Ramos (cell line): ENCODE data around the gene FGFR1OP2.
"Not testable (repeated sequence)": the region's sequence is repeated elsewhere in the genome, so short reads cannot be mapped to it uniquely, and the experiment has no call there.

ENCODE experiments used
- in situ Hi-C: fragments of 300-500 bp; cut with MboI; formaldehyde crosslinking; loops from one replicate; pipeline ENCODE4 v1.14.3; 2022; ENCODE audit warnings: low sequenced_read_pairs; ENCODE audit not compliant: unreplicated experiment

The FGFR1OP2 gene

GRCh38 chr12:26940516-26941214 is 2.4 kb downstream of the FGFR1OP2 start:
- in situ Hi-C loops = no loop called here

GRCh38 chr12:26941215-26941594 is 2.9 kb downstream of the FGFR1OP2 start:
- in situ Hi-C loops = no loop called here

- in situ Hi-C loops = no loop called here
Measured at GRCh38 chr12:26948309-26948708, 10.0 kb downstream of the FGFR1OP2 start.

- in situ Hi-C loops = no loop called here
Measured at GRCh38 chr12:26953447-26953846, 15.2 kb downstream of the FGFR1OP2 start.

- in situ Hi-C loops = no loop called here
Measured at GRCh38 chr12:26954027-26954426, 15.8 kb downstream of the FGFR1OP2 start.

- in situ Hi-C loops = not testable (repeated sequence)
Measured at GRCh38 chr12:26961391-26961790, 23.1 kb downstream of the FGFR1OP2 start.

- in situ Hi-C loops = no loop called here
Measured at GRCh38 chr12:26961803-26962202, 23.5 kb downstream of the FGFR1OP2 start.

- in situ Hi-C loops = no loop called here
Measured at GRCh38 chr12:26963413-26963812, 25.1 kb downstream of the FGFR1OP2 start.

- in situ Hi-C loops = no loop called here
Measured at GRCh38 chr12:26966842-26967241, 28.6 kb downstream of the FGFR1OP2 start.

GRCh38 chr12:26970136-26970535 is 31.9 kb downstream of the FGFR1OP2 start:
- in situ Hi-C loops = no loop called here

GRCh38 chr12:26971963-26972362 is 33.7 kb downstream of the FGFR1OP2 start:
- in situ Hi-C loops = no loop called here

- in situ Hi-C loops = no loop called here
Measured at GRCh38 chr12:26976687-26977086, 38.4 kb downstream of the FGFR1OP2 start.

GRCh38 chr12:26978801-26979200 is 40.5 kb downstream of the FGFR1OP2 start:
- in situ Hi-C loops = no loop called here

GRCh38 chr12:26979733-26980132 is 41.5 kb downstream of the FGFR1OP2 start:
- in situ Hi-C loops = no loop called here

GRCh38 chr12:26982866-26983265 is 44.6 kb downstream of the FGFR1OP2 start:
- in situ Hi-C loops = no loop called here

GRCh38 chr12:26987634-26988424 is 49.6 kb downstream of the FGFR1OP2 start:
- in situ Hi-C loops = no loop called here

- in situ Hi-C loops = no loop called here
Measured at GRCh38 chr12:26988703-26989102, 50.4 kb downstream of the FGFR1OP2 start.

GRCh38 chr12:26989873-26990272 is 51.6 kb downstream of the FGFR1OP2 start:
- in situ Hi-C loops = no loop called here

GRCh38 chr12:26991826-26992225 is 53.6 kb downstream of the FGFR1OP2 start:
- in situ Hi-C loops = no loop called here

GRCh38 chr12:26994109-26994508 is 55.8 kb downstream of the FGFR1OP2 start:
- in situ Hi-C loops = no loop called here

- in situ Hi-C loops = no loop called here
Measured at GRCh38 chr12:26995706-26996105, 57.4 kb downstream of the FGFR1OP2 start.

- in situ Hi-C loops = no loop called here
Measured at GRCh38 chr12:26997003-26997402, 58.7 kb downstream of the FGFR1OP2 start.
